Caki2 (cell line): ENCODE data around the gene HOXB9. TPM values are rescaled to one million over a fixed set of nuclear protein-coding genes. Genes with fewer than 3 reads are reported as not detected.

Experiments used
- DNase-seq: peaks from one replicate; pipeline ENCODE4 v3.0.0-alpha.2; 2015; ENCODE audit warnings: low read depth
- in situ Hi-C: cut with HindIII; loops from 2 replicates; pipeline ENCODE4 v1.10.0; 2016; ENCODE audit warnings: low sequenced_read_pairs, low pct_unique_long_range_greater_than_20kb, mixed read lengths
- total RNA-seq: library from RNA; depleted of rRNA; stranded (reverse); fragments of >200 nt; shearing (Covaris generic); gene quantifications from 2 replicates; pipeline ENCODE4 v1.2.3, GENCODE V29; 2014; ENCODE audit warnings: low replicate concordance

Gene HOXB9
- total RNA-seq, 1 experiment from 2014 or later: 2.1 TPM

DNA sequence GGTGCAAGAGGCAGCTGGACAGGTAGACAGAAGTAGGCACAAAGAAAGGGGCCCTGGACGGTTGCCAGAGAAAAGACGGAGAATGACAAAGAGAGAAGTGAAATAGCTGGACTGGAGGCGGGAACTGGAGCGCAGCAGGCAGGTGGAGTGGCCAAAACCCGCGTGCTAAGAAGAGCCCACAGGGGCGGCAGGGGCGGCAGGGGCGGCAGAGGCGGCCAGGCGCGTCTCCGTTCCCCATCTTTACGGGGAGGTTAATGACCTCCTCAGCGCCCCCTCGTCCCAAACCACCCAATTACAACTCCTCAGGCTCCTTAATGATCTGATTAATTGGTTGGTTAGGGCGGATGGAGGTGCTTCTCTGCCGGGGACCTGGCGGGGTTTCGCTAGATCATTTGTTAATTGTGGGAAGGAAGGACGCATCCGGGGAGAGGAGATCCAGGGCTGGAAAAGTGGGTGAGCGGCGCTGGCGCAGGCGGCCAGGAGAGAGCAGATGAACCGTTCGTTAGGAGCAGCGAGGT, 15.4 kb upstream of the HOXB9 start:
- in situ Hi-C loops: no loop called here
- no peak for DNase-seq

DNA sequence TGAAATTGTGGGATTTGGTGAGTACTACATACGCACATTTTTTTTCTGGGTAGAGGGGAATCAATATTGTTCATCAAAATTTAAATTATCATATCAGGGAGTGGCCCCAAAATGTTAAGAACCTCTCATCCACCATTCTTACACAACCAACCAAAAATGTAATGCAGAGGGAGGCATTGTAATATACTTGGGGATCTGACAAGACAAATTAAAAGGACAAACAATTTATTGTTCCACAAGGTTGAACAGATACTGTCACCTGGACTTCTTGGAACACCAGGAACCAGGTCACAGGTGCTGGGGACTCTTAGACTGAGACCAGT, 14.7 kb upstream of the HOXB9 start:
- in situ Hi-C loops: no loop called here
- DNase-seq: no peak

GRCh38 chr17:48639982-48640857, 14.1 kb upstream of the HOXB9 start:
- DNase-seq: no peak
- in situ Hi-C loops: no loop called here

DNA sequence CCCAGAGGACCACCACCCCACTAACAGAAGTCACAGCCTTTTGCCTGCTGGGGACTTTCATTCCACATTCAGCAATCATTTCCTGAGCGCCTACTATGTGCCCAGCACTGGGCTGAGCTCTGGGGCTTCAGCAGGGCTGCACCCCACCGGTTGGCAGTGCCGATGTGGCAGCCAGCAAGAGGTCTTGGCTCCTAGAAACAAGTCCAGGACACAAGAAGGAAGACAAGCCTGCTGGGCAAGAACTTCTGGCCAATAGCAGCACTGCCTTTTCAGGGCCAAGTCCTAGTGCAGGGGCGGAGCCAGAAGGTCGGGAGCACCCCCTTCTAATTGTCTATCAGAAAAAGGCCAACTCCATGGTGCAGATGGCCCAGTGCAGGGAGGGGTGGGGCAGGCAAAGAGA, 13.0 kb upstream of the HOXB9 start:
- in situ Hi-C loops: no loop called here
- DNase-seq: no peak

- in situ Hi-C loops: no loop called here
- DNase-seq: no peak
These were observed 11.4 kb upstream of the HOXB9 start for GRCh38 chr17:48637323-48638260.

GRCh38 chr17:48636177-48637018, 10.2 kb upstream of the HOXB9 start:
- DNase-seq: peak; percentile 74
- in situ Hi-C loops: no loop called here

DNA sequence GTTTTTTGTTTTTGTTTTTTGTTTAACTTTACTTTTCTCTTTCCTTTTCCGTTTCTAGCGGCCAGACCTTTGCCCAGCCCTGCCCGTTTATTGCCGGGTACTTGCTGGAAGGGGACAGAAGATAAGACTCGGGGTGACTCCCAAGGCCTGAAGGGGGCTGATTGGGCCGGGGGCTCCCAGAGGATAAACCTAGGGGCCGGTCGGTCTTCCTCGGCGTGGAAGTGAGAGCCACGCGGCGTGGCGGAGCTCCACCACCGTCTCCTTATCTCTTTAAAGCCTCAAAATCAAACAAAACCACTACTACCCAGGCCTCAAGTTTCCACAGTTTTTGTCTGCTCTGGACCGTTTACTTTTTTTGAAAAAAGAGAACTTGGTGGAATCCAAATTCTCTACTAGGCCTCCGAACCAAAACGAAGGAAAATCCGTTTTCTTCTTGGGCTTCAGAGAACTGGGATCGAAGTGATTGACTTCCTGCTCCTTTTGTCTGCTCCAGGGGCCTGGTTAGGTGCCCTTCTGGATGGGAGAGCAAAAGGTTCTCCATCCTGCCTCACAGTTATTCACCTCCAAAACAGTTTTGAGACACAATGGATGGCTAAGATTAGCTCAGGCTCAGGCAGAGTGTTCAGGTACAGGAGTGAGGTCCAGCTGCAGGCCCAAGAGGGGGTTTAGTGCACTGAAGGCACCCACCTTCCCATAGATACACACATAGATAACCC, 8.5 kb upstream of the HOXB9 start:
- DNase-seq: no peak
- in situ Hi-C loops: no loop called here

- in situ Hi-C loops: no loop called here
- no peak for DNase-seq
These were observed 7.1 kb upstream of the HOXB9 start for GRCh38 chr17:48633266-48633677.

DNA sequence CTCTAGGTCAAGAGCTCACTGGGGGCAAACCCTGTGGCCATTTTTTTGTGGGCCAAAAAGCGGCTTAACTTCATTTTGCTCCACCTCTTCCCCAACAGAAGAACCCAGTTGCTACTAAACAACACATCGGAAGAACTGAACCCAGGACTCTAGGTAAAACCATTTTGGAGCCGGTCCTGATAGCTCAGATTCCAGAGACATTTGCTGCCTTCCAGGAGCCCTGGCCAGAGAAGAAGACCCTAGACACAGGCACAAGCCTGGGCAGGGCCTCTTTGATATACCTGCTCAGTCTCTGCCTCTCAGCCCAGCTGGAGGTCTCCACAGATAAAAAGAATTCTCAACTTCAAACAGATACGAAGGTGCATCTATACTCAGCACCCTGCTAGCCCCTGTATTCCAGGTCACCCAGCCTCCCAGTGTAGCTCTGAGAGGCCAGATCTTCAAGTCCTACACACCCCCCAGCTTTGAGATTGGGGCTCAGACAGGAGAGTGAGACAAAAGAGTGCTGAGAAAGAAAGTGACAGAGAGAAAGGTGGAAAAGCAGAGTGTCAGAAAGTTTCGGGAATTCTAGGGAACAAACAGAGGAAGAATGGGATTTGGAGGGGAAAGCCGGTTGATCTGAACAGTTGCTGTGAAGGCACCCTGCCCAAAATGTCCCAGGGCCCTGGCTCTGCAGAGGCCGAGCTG, 6.6 kb upstream of the HOXB9 start:
- no peak for DNase-seq
- in situ Hi-C loops: no loop called here

DNA sequence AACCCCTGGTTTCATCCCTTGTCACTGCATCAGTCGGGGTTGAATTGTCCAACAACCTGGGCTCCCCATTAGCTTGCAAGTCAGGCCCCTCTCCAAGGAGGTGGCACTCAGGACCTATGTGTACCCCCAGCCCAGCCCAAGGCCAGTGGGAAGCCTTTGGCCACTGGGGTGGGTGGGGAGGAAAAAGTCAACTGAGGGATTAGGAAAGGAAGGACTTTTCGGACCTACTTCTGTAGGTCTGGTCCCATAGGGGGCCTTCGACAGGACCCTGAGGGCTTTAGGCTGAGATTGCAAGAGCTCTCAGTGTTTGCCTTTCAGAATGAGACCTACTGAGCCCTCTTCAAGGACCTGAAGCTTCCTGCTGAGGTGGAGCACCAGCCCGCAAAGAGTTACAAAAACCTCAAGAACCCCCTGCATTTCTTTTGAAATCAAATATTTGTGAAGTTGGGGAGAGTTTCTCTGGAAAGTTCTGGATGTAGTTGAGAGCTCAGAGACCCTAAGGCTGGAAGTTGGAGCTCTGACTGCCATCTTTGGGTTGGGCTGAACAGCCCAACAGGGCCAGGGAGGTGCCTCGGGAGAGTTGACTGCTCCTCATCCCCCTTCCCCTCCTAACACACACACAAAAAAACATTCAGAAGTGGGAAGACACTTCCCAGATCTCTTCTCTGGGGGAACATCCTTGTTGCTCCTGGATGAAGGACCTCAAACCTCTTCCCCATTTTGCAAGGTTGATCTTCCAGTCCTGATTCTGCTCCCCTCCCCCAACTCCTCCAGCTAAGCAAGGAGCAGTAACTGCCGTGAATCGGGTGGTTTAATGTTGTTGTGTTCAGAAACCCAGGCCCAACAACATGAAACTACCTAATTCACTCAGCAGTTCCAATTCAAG, 5.8 kb upstream of the HOXB9 start:
- DNase-seq: no peak
- in situ Hi-C loops: no loop called here

DNA sequence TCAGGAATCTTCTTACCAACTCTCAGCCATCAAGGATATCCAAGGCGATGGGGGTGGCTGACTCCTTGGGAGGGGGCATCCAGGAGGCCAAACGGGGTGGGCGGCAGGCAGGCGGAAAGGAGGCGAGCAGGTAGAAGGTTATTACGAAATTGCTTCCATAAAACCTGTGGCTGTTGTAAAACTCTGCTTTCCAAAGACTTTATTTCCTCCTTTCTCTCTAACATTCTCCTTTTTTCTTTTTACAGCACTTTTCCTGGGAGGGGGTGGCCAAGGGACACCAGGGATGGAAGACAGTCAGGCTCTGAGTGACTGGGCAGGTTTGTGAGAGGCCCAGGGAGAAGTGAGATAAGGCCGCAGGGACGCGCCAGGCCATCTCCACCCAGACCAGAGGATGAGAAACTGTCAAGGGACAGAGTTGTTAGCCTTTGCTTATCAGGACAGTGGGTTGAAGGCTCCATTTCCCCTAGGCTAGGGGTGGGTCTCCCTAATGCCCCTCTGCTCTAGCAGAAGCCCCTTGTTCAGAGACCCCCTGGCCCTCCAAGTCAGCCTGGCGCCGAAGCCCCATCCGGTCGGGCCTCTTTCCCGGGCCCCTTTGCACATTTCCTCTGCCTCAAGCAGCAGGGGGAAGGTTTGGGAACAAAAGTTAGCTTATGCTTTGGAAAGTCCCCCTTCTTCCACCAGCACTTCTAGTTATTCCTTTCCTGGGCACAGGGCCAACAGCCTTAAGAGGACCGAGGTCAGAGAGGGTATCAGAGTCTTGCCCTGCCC, 5.0 kb upstream of the HOXB9 start:
- in situ Hi-C loops: no loop called here
- DNase-seq: no peak

GRCh38 chr17:48630009-48630924, 4.1 kb upstream of the HOXB9 start:
- no peak for DNase-seq
- in situ Hi-C loops: no loop called here

DNA sequence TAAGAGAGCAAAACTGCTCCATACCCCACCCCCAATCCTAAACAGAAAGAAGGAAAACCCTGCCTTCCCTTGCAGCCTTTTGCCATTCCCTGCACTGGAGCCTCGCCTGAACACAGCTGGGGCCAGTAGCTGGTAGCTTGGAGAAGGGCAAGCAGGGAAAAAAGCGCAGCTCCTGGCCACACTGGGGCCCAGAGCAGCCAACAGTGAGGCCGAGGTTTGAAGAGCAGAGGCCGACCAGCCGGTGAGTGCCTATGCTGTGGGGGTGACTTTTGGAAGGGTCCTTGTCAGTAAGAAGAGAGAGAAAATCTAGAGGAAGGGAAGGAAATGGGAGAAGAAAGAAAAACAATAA, 3.2 kb upstream of the HOXB9 start:
- no peak for DNase-seq
- in situ Hi-C loops: no loop called here

DNA sequence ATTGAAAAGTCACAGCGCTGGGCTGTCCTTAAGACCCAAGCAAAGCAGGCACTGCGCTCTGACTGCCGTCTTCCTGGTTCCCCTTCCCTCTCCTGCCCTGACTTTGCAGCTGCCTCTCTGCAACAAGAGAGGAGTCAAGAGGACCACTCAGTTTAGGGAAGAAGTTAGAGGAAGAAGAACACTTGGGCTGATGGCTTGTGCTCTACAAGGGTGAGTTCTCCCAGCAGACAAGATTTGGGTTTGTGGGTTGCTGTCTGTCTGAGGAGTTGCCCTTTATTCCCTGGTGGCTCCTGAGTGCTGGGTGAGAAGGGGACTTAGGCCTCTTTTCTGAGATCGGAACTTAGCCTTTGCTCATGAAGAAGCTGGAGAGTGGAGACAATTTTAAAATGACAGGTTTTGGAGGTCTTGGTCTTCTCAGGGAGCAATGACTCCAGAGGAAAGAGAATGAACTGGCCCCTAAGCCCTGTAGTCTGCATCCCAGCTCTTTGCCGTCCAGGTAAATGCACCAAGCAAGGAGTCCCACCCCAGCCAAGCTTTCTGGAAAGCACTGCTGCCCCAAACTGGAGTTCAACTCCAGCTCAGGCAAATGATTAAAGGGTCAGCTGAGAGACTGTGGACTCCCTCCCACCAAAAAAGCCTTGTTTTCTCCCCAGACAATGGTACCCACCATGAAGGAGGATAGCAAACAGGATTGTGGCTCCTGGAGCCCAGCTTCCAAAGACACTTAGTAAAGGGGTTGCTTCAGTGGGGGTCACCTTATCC, 2.7 kb upstream of the HOXB9 start:
- no peak for DNase-seq
- in situ Hi-C loops: no loop called here
